Thyroid gland (tissue), 4 donors: ENCODE results near the gene KPNA3.

Experiments used
- CTCF ChIP-seq, 6 experiments: fragments of 200-600 bp in 3 of 6; fragments of 450-650 bp in 3 of 6; sonication (generic) in 3 of 6; IDR thresholded peaks; one replicate each; pipeline ENCODE4 v1.5.1; 2016 to 2019; ENCODE audit warnings: antibody characterized with exemption in 6 of 6, mild to moderate bottlenecking in 2 of 6, inconsistent platforms in 1 of 6, moderate library complexity in 1 of 6
- POLR2A ChIP-seq, 2 donors: fragments of 450-650 bp; IDR thresholded peaks; one replicate each; pipeline ENCODE4 v1.6.1; 2017; ENCODE audit warnings: antibody characterized with exemption in 2 of 2, mild to moderate bottlenecking in 2 of 2, moderate library complexity in 1 of 2

GRCh38 chr13:49782784-49783183, 9.7 kb downstream of the KPNA3 start:
- TF ChIP-seq CTCF (IDR thresholded peaks at IDR 0.05) (no peak), POLR2A (IDR thresholded peaks at IDR 0.05) (no peak)
